ENCODE results near the gene TMEM179. TPM values are rescaled to one million over a fixed set of nuclear protein-coding genes. Genes with fewer than 3 reads are reported as not detected.

Gene TMEM179
- total RNA-seq, 1 donor = not detected

GRCh38 chr14:104592785-104593184 lies 11.8 kb downstream of the TMEM179 start:
- no peak overlapping the region for H3K4me3 ChIP-seq (ENCODE audit: low read depth, low read length)
- DNase-seq (ENCODE audit: low read depth) = no peak
- TF ChIP-seq CTCF (IDR thresholded peaks at IDR 0.05; ENCODE audit: insufficient read depth, low read depth, low read length) = no peak

GRCh38 chr14:104592292-104592672 lies 12.3 kb downstream of the TMEM179 start:
- H3K4me3 ChIP-seq (ENCODE audit: low read depth, low read length) = no peak overlapping the region
- TF ChIP-seq CTCF (IDR thresholded peaks at IDR 0.05; ENCODE audit: insufficient read depth, low read depth, low read length) = no peak
- no peak for DNase-seq (ENCODE audit: low read depth)

GRCh38 chr14:104591506-104592291 lies 12.9 kb downstream of the TMEM179 start:
- no peak for TF ChIP-seq CTCF (IDR thresholded peaks at IDR 0.05; ENCODE audit: insufficient read depth, low read depth, low read length)
- H3K4me3 ChIP-seq (ENCODE audit: low read depth, low read length) = no peak overlapping the region
- DNase-seq (ENCODE audit: low read depth) = no peak

GRCh38 chr14:104591031-104591430 lies 13.5 kb downstream of the TMEM179 start:
- H3K4me3 ChIP-seq (ENCODE audit: low read depth, low read length) = no peak overlapping the region
- DNase-seq (ENCODE audit: low read depth) = no peak
- no peak for TF ChIP-seq CTCF (IDR thresholded peaks at IDR 0.05; ENCODE audit: insufficient read depth, low read depth, low read length)

- DNase-seq (ENCODE audit: low read depth) = peak; percentile 13
- peak overlapping the region; percentile 41 for H3K4me3 ChIP-seq (ENCODE audit: low read depth, low read length)
- TF ChIP-seq CTCF (IDR thresholded peaks at IDR 0.05; ENCODE audit: insufficient read depth, low read depth, low read length) = no peak
These were observed 14.2 kb downstream of the TMEM179 start for GRCh38 chr14:104590240-104590965.

GRCh38 chr14:104589338-104590195 lies 15.0 kb downstream of the TMEM179 start:
- no peak for DNase-seq (ENCODE audit: low read depth)
- no peak overlapping the region for H3K4me3 ChIP-seq (ENCODE audit: low read depth, low read length)
- no peak for TF ChIP-seq CTCF (IDR thresholded peaks at IDR 0.05; ENCODE audit: insufficient read depth, low read depth, low read length)
